Keratinocyte (primary cell): ENCODE results near the gene NUP155.

Source experiments
- CTCF ChIP-seq, 3 experiments: IDR thresholded peaks in 1 of 3; conservative IDR thresholded peaks in 1 of 3; optimal IDR thresholded peaks in 1 of 3; 2 replicates in 2 of 3; 3 replicates in 1 of 3; pipeline versions ENCODE3 to v1.5.1; 2011; ENCODE audit warnings: low read length in 3 of 3, mild to moderate bottlenecking in 3 of 3, moderate library complexity in 2 of 3, control low read depth in 1 of 3, inconsistent platforms in 1 of 3; ENCODE audit not compliant: insufficient read depth in 2 of 3; ENCODE audit errors: extremely low read depth in 1 of 3
- EZH2 ChIP-seq: IDR thresholded peaks from one replicate; pipeline ENCODE4 v1.6.1; 2012; ENCODE audit warnings: inconsistent platforms, mild to moderate bottlenecking, low read length, moderate library complexity

GRCh38 chr5:37247496-37247895, 123.4 kb downstream of the NUP155 start:
- TF ChIP-seq EZH2 (no peak), CTCF (optimal IDR thresholded peaks at IDR 0.05 in 1 of 3, IDR thresholded peaks at IDR 0.05 in 1 of 3, conservative IDR thresholded peaks at IDR 0.05 in 1 of 3; ENCODE audit: extremely low read depth in 1 of 3, insufficient read depth in 2 of 3, low read length in 3 of 3) (no peak)
